Caco-2 (cell line): ENCODE results near the gene FXYD5. TPM values are rescaled to one million over a fixed set of nuclear protein-coding genes. Genes with fewer than 3 reads are reported as not detected.

Experiments used
- BruUV-seq: library from RNA; stranded (reverse); fragments of 400-500 nt; replicated peaks from 2 replicates; lab custom pipeline; 2021; lab: Mats Ljungman, UMichigan
- CTCF ChIA-PET: fragments of 300-600 bp; sonication (Branson Sonifier 250); formaldehyde crosslinking; loops from one replicate; lab custom pipeline; 2022; ENCODE audit warnings: antibody characterized with exemption; lab: Charles Lee
- POLR2A ChIA-PET: fragments of 300-600 bp; sonication (Branson Sonifier 250); formaldehyde crosslinking; loops from one replicate; lab custom pipeline; 2022; ENCODE audit warnings: antibody characterized with exemption; lab: Charles Lee
- DNase-seq, 2 experiments: peaks; one replicate each; pipeline versions ENCODE4 v3.0.0 to v3.0.0-alpha.2; 2020 to 2022
- H3K27me3 ChIP-seq: replicated peaks from 2 replicates; pipeline ENCODE4 v1.6.0; 2011; ENCODE audit warnings: low read length; ENCODE audit not compliant: control insufficient read depth, insufficient read depth
- H3K36me3 ChIP-seq: 2 replicates; pipeline ENCODE4 v1.5.1; 2011; ENCODE audit warnings: low read length; ENCODE audit not compliant: control insufficient read depth, insufficient read depth
- H3K4me1 ChIP-seq: fragments of 250-450 bp; sonication (Bioruptor Pico); 2 replicates; pipeline ENCODE4 v1.5.1; 2020; ENCODE audit warnings: mild to moderate bottlenecking
- H3K4me3 ChIP-seq: 2 replicates; pipeline ENCODE4 v1.5.1; 2011; ENCODE audit warnings: low read depth, mild to moderate bottlenecking, control low read depth, low read length
- H3K9me3 ChIP-seq: fragments of 250-450 bp; sonication (Bioruptor Pico); 2 replicates; pipeline ENCODE4 v1.5.1; 2020; ENCODE audit warnings: mild to moderate bottlenecking, moderate library complexity
- H3K27ac Mint-ChIP-seq: one replicate; pipeline ENCODE4 v1.8.0; 2022; ENCODE audit warnings: mixed read lengths; ENCODE audit not compliant: unreplicated experiment
- H3K27me3 Mint-ChIP-seq: one replicate; pipeline ENCODE4 v1.8.0; 2022; ENCODE audit warnings: mixed read lengths; ENCODE audit not compliant: insufficient read depth, unreplicated experiment
- H3K36me3 Mint-ChIP-seq: one replicate; pipeline ENCODE4 v1.8.0; 2022; ENCODE audit warnings: mild to moderate bottlenecking, mixed read lengths; ENCODE audit not compliant: insufficient read depth, unreplicated experiment
- H3K4me1 Mint-ChIP-seq: one replicate; pipeline ENCODE4 v1.8.0; 2022; ENCODE audit warnings: low read depth, mixed read lengths; ENCODE audit not compliant: unreplicated experiment
- H3K4me3 Mint-ChIP-seq: one replicate; pipeline ENCODE4 v1.8.0; 2022; ENCODE audit warnings: mild to moderate bottlenecking, moderate library complexity, mixed read lengths; ENCODE audit not compliant: unreplicated experiment
- H3K9me3 Mint-ChIP-seq: one replicate; pipeline ENCODE4 v1.8.0; 2022; ENCODE audit warnings: mixed read lengths; ENCODE audit not compliant: unreplicated experiment
- intact Hi-C: fragments of 100-400 bp; cut with micrococcal nuclease; formaldehyde crosslinking; loops from one replicate; pipeline ENCODE4 v1.10.0; 2022; ENCODE audit not compliant: unreplicated experiment
- total RNA-seq: library from RNA; stranded (reverse); gene quantifications from 2 replicates; pipeline ENCODE4 v1.2.3, GENCODE V29; 2022
- TF ChIP-seq, protein P1 (sequence below), 2 experiments: fragments of 200-600 bp in 1 of 2; IDR thresholded peaks; 1 replicate in 1 of 2; 2 replicates in 1 of 2; pipeline versions ENCODE4 v1.5.1 to v1.8.0; 2011 to 2022; ENCODE audit warnings: antibody characterized with exemption in 1 of 2, control low read depth in 1 of 2, inconsistent platforms in 1 of 2, low read depth in 1 of 2, low read length in 1 of 2, mild to moderate bottlenecking in 1 of 2, moderate library complexity in 1 of 2; ENCODE audit not compliant: insufficient read depth in 1 of 2, severe bottlenecking in 1 of 2, unreplicated experiment in 1 of 2

FXYD5 gene
- total RNA-seq, 1 experiment from 2014 or later = 20.4 TPM

DNA sequence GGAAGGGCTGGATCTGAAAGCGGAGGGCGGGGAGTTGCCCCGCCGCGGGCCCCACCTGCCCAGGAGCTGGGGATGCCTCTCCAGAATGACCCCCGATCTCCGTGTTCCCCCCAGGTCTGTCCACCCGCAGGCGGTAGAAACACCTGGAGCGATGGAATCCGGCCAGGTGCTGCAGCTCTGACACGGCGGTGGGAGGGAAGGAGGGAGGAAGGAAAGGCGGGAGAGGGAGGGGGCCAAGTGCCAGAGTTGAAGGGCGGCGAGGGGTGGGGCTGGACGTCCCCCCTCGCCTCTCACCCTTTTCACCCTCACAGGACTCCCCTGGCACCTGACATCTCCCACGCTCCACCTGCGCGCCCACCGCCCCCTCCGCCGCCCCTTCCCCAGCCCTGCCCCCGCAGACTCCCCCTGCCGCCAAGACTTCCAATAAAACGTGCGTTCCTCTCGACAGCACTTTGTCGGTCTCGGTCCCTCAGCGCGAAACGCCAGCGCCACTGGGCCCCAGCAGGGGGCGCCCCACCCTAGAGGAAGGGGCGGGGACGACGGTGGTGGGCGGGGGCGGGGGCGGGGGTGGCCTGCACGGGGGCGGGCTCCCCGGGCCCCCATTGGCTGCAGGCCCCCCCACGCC is 11.8 kb upstream of the FXYD5 start:
- H3K4me3 ChIP-seq = peak overlapping the region; percentile 29

DNA sequence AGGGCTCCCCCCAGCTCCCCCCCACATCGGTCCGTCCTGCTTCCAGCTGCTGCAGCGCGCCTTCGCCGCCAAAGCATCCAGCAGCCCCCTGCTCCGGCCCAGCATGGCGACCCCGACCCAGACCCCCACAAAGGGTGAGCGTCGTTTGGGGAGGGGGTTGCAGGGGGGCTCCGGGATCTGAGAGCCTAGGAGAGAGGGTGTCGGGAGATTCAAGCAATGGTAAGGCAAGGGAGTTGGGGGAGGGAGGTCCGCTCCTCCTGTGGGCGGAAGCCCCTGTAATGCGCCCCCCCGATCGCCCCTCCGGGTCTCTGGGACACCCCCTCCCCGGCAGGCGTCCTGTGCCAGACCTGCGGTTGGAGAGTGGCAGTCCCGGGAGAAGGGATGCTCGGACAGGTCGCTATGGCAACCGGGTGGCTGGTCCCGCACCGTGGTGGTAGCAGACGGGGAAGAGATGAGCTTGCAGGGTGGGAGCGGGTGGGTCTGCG is 11.3 kb upstream of the FXYD5 start, which contains the start of gene FXYD7:
TSS of gene FXYD7 (plus strand) at position 25 of the 485 bp plus-strand sequence. CDS start at position 104, 79 bp downstream.
- Histone ChIP-seq H3K9me3 (no peaks in the 10 kb centered on the region; the same call in 1 of the 2 replicates), H3K4me3 (peak within 1 kb of the TSS; percentile 29), H3K4me1 (0 out of 2 replicates have a peak, but pooled peaks cover 11% of the 10 kb centered on the region), H3K36me3 (no peaks in the 10 kb centered on the region), H3K27me3 (no peaks in the 10 kb centered on the region; the same call in 1 of the 2 replicates)
- BruUV-seq = no TSS peak
- intact Hi-C loops = no loop called here
- ChIA-PET CTCF (interaction anchor here (0.6 to 0.7 kb wide), 2 partner anchors 10 to 88 kb away, joined by 3 read pairs; no protein-coding TSS in a partner anchor), POLR2A (no interaction called here)
- DNase-seq = no peak
- Mint-ChIP-seq H3K27me3 (peaks cover 8% of the 10 kb centered on the region), H3K4me3 (peak within 1 kb of the TSS; percentile 52), H3K4me1 (no peaks in the 10 kb centered on the region), H3K36me3 (no peaks in the 10 kb centered on the region), H3K27ac (no peak within 1 kb of the TSS), H3K9me3 (no peaks in the 10 kb centered on the region)
- TF ChIP-seq, protein P1, sequence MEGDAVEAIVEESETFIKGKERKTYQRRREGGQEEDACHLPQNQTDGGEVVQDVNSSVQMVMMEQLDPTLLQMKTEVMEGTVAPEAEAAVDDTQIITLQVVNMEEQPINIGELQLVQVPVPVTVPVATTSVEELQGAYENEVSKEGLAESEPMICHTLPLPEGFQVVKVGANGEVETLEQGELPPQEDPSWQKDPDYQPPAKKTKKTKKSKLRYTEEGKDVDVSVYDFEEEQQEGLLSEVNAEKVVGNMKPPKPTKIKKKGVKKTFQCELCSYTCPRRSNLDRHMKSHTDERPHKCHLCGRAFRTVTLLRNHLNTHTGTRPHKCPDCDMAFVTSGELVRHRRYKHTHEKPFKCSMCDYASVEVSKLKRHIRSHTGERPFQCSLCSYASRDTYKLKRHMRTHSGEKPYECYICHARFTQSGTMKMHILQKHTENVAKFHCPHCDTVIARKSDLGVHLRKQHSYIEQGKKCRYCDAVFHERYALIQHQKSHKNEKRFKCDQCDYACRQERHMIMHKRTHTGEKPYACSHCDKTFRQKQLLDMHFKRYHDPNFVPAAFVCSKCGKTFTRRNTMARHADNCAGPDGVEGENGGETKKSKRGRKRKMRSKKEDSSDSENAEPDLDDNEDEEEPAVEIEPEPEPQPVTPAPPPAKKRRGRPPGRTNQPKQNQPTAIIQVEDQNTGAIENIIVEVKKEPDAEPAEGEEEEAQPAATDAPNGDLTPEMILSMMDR (IDR thresholded peaks at IDR 0.05; ENCODE audit: insufficient read depth in 1 of 2, low read depth in 1 of 2, low read length in 1 of 2, severe bottlenecking in 1 of 2, unreplicated experiment in 1 of 2) = no peak

More for the DNA sequence above, 11.8 kb upstream of the FXYD5 start:
- Histone ChIP-seq H3K27me3 (no peaks in the 10 kb centered on the region; the same call in 1 of the 2 replicates), H3K36me3 (no peaks in the 10 kb centered on the region), H3K9me3 (no peaks in the 10 kb centered on the region; the same call in 1 of the 2 replicates), H3K4me1 (0 out of 2 replicates have a peak, but pooled peaks cover 11% of the 10 kb centered on the region)
- POLR2A ChIA-PET = no interaction called here
- no peaks in the 10 kb centered on the region for H3K9me3 Mint-ChIP-seq
- H3K27ac Mint-ChIP-seq = no peak overlapping the region
- no TSS peak for BruUV-seq
- peak overlapping the region; percentile 52 for H3K4me3 Mint-ChIP-seq
- H3K36me3 Mint-ChIP-seq = no peaks in the 10 kb centered on the region
- intact Hi-C loops = no loop called here
- DNase-seq = peak; percentile 58 to 72
- H3K4me1 Mint-ChIP-seq = no peaks in the 10 kb centered on the region
- TF ChIP-seq, protein P1 (IDR thresholded peaks at IDR 0.05; ENCODE audit: insufficient read depth in 1 of 2, low read depth in 1 of 2, low read length in 1 of 2, severe bottlenecking in 1 of 2, unreplicated experiment in 1 of 2) = peak; percentile 53 to 65
- CTCF ChIA-PET = interaction anchor here (0.6 to 1.9 kb wide), 7 partner anchors 11 to 549 kb away, joined by 3 to 10 read pairs (median 3); partner anchors contain the start of gene FXYD5
- H3K27me3 Mint-ChIP-seq = peaks cover 8% of the 10 kb centered on the region

DNA sequence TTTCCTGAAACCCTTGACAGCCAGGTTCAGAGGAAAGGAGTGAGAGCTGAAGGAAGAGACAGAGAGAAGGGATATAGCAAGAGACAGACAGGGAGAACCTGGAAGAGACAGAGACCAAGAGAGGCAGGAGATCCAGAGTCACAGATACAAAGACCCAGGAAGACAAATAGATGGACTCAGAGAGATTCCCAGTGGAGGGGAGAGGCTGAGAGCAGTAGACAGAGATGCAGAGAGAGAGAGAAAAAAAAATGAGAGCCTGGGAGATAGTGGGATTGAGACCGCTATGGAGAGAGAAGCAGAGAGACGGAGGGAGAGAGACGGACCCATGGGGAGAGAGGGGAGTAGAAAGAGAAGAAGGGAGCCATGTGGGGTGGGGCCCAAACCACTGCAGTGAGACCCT is 10.7 kb upstream of the FXYD5 start:
- POLR2A ChIA-PET = interaction anchor here (0.6 kb wide), 1 partner anchor 124 kb away, joined by 4 read pairs; no protein-coding TSS in a partner anchor
- TF ChIP-seq, protein P1 (IDR thresholded peaks at IDR 0.05; ENCODE audit: insufficient read depth in 1 of 2, low read depth in 1 of 2, low read length in 1 of 2, severe bottlenecking in 1 of 2, unreplicated experiment in 1 of 2) = no peak
- 0 out of 2 replicates have a peak, but pooled peaks cover 11% of the 10 kb centered on the region for H3K4me1 ChIP-seq
- DNase-seq = no peak
- Mint-ChIP-seq H3K27ac (no peak overlapping the region), H3K27me3 (peaks cover 8% of the 10 kb centered on the region), H3K4me3 (no peak overlapping the region), H3K9me3 (no peaks in the 10 kb centered on the region), H3K4me1 (no peaks in the 10 kb centered on the region), H3K36me3 (no peaks in the 10 kb centered on the region)
- H3K4me3 ChIP-seq = no peak overlapping the region
- CTCF ChIA-PET = interaction anchor here (0.6 to 0.7 kb wide), 2 partner anchors 10 to 88 kb away, joined by 3 read pairs; no protein-coding TSS in a partner anchor
- no peaks in the 10 kb centered on the region; the same call in 1 of the 2 replicates for H3K9me3 ChIP-seq
- H3K27me3 ChIP-seq = no peaks in the 10 kb centered on the region; the same call in 1 of the 2 replicates
- BruUV-seq = no TSS peak
- no peaks in the 10 kb centered on the region for H3K36me3 ChIP-seq
- intact Hi-C loops = no loop called here
